Effector CD8-positive, alpha-beta T cell (primary cell): Measurements from ENCODE around the gene TP53I13.

ENCODE experiments used
- DNase-seq: peaks from one replicate; lab custom pipeline; 2025; lab: John Stamatoyannopoulos, UW

TP53I13 gene

DNA sequence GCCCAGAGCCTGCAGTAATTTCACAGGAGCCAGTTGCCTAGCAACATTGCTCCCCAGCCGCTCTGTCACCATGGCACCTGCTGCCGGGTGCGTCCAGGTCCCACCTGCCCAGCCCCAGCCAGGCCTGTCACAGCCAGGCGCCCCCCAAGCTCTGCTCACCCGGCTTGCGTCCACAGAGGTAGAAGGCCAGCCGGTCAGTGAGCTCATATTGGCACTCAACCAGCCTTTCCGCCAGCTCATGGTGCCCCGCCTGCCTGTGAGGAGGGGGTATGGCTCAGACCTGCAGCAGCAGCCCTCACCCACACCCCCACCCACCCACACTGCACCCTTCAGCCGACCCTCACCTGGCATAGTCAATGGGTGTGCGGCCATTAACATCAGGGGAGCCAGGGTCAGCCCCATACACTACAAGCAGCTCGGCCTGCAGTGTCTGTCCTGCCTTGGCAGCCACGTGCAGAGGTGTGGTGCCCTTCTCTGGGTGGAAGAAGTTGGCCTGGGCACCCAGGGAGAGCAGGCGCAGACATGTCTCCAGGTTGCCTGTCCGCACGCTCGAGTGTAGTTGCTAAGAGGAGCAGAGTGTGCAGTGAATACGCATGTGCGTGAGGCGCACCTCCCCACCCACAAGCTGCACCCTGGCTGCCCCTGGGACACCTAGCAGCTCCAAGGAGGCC, 13.2 kb downstream of the TP53I13 start:
- DNase-seq, result no peak

DNA sequence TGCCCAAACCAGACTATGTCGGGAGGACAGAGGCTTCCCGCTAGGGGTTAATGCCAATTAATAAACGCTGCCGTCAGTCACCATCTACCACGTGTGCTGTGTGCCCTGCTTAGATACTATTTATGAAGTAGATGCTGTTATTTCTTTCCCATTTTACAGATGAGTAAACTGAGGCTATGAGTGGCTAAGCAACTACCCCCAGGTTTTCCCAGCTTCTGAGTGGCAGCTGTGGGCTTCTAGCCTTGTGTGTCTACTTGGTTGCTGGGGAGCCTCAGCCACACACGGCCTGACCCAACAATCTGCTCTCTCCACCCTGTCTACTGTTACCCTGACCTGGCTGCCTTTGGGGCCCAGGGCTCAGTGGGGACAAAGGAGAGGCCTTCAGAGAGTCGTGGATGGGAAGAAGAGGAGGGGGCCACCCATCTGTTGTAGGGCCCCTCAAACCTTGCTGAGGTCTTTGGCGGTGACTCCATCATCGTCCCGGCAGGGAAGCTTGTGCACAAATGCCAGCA, 13.8 kb downstream of the TP53I13 start:
- no peak for DNase-seq

DNA sequence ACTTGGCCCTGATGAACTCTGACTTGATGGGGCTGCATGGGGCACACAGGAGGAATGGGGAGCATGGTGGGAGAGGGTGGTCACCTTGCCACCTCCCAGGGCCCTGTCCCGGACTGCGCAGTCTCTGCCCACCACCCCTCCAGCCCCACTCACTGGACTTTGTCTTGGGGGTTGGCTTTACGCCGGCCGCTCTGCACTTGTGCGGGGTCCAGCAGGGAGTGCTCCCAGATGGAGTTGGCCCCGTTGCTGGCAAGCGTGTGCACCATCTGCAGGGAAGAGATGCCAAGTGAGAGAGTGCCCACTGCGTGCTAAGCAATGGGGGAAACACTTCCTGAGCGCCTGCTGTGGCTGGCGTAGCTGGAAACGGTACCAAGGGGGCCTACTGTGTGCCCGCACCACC, 14.3 kb downstream of the TP53I13 start:
- DNase-seq, result no peak

DNA sequence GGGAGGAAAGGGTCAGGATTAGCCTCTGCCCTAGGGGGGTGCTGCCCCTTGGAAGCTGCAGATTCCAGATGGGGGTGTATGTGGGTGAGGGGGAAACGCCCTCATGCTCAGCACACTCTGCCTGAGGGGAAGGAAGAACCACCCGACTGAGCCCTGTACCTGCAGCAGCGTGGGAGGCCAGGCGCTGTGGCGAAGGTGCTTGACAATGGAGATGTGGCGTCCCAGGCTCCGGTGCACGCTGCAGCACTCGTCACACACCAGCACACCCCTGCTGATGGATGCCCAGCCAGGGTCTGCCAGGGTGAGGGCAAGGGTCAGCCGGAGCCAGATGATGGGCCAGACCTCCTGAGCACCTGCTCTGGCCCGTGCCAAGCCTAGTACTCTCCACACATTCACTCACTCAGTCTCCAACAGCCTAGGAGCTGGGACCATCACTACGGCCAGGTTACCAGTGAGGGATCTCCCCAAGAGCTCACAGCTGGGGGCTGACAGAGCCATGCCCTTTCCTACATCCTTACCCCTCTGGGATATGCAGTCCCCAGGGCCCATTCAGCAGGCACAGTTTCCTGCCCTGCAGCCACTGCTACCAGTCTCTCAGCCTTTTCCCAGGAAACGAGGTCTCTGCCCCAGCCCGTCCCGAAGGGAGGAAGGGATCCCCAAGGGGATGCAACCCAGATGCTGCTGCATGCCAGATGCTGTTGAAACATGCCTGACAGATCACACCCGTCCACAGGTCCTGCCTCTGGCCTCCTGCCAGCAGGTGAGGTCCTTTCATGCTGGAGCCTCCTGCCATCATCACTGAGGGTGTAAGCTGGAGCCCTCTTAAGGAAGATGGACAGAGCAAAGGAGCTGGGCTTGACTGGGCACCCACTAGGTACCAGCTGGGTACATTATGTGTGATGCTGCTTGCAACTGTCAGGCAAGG, 15.1 kb downstream of the TP53I13 start:
- DNase-seq, result no peak

DNA sequence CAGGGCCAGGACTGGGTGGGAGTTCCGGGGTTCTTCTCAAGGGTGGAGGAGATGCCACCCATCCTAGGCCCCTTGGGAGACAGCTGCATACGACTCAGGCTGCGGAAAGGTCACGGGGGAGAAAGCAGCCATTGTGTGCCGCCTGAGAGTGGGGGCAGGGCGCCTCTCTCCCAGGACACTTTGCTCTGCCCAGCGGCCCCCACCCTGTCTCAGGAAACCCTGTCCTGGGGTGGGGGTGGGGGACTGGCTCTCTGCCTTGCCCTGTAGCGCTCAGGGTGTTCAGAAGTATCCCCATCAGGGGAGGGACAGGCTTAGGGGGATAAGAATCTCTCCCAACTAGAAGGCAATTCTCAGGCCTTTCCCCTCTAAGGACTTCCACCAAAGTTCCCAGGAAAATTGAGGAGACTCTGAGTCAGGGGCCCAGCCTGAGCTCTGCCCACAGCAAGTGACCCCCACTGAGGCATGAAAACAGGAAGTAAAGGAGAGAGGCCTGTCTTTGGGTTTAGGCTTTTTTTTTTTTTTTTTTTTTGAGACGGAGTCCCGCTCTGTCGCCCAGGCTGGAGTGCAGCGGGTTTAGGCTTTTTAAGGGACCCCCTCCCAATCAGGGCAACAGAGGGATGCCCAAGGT, 16.1 kb downstream of the TP53I13 start:
- DNase-seq, result no peak

DNA sequence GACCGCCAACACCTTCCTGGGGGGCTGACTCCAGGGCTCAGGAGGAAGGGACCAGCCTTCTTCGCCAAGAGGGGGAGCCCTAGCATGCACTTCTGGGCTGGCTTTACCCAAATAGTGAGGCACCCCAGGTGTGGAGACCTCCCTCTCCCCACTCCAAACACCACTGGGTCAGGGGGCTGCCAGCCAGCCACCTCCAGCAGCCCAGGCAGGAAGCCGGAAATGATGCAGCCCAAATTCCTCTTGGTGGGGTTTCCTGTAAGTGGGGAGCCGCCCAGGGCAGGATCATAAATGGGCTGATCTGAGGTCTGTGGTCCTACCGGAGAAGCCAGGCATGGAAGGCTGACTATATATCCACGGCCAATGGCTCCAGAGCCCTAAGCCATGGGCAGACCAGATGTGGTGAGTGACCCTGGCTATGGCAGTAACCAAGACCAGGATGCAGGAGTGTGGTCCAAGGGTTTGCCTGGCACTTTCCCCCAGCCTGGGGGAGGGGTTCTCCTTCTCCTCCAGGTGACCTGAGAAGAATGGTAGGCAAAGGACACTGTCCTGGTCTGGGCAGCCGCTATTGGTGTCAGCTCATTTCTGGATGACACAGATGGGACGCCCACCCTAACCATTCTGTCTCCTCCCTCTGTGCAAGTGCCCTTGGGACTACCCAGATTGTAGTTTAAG, 16.7 kb downstream of the TP53I13 start:
- DNase-seq, result no peak

DNA sequence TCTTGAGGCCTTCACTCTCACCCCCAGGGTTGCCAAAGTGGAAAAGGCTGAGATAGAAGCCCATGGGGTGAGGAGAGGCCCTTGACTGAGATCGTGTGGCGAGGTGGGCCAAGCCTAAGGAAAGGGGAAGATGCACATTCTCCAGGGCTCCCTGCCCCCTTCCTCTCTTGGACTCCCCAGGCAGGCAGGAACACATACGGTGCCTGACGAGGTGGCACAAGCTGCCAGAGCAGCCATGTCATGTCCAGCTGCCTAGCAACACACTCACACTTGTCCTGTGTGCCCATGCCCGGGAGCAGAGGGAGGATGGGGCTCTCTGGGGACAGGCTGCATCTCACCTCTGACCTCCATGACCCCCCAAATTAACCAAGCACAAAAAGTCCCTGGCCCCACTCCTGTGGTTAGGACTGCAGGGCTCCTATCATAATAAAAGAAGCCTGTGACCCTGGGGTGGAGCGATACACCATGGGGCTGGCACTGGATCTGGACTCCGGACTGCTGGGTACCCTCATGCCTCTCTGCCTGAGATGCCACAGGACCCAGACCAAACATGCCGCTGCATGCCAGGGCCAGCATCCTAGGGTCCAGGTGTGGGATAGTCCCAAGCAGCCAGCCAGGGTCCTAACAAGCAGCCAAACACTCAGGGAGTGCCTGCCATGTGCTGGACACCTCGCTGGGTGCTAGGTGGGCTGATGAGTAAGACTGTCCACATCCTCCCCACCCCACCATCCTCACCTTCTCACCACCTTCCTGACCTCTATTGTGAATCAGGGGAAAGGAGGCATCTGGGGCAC, 18.4 kb downstream of the TP53I13 start:
- DNase-seq, result no peak

DNA sequence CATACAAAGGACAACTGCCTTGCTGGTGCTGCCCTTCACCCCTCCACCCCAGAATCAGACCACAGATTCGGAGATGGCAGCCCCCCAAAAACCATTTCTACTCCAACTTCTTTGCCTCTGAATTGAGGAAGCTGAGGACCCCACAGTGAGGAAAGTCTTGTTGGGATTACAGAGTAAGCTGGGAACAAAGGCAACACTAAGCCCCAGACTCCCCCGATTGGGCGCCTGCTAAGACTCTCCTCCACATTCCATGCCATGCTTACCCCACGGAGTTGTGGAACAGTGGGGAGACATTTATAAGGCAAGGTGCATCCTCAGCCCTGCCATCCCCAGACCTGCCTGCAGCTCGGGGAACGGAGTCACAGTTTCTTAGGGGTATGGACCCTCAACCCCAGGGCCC, 19.1 kb downstream of the TP53I13 start:
- DNase-seq, result no peak

DNA sequence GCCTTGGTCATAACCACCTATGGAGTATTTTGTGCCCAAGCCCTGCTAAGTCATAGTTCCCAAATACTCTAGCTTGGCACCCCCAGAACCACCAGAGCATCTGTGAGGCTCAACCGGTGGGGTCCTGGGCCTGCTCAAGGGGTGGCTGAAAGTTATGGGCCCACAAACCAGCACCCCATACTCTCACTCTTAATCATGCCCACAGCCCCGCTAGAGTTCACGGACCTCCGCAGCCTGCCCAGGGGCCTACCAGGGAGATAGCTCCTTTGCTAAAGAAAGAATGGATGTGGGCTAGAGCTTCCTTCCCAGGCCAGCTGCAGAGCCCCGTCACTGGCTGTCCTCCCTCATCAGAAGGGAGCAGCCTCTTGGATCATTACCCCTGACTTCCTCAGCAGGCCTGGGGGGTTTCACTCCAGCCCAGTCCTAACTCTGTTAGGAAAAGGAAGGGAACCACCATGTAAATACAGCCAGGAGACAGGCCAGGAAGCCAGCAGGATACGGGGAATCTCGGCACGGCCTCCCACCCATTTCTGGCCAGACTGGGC, 19.6 kb downstream of the TP53I13 start:
- no peak for DNase-seq

DNA sequence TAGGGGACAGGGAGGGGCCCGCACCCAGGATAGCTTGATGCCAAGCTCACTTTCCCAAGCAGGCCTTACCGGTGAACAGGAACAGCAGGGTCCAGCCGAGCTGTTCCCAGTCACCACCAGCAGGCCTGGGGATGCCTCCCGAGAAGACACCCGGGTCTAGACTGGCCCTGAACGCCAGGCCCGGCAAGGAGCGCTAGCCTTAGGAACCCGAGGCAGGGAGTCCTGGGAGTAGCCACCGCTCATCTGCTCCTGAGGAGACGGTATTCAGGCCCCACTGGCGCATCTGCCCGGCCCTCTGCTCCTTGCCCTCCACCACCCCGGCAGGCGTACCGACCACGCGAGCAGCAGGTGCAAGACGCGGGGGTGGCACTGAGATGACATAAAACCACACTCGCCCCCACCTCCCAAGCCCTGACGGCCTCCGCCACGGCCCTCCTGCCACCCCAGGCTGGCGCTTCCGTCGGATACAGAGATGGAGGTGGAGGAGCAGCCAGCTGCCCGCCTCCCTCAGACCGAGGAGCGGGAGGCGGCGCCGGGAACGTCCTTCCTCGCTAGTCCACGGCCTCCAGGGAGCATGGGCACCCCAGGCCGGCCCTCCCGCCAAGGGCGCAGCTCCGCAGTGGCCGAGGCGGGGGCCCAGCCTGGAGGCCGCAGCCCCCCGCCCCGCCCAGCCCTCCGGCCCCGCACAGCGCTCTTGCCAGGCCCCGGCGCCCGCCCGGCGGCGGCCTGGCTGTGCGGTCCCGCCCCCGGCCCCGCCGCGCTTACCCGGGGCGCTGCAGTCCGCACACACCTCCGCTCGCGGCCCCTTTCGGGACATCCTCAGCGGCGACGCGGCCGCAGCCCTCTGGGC, 20.3 kb downstream of the TP53I13 start:
- no peak for DNase-seq

DNA sequence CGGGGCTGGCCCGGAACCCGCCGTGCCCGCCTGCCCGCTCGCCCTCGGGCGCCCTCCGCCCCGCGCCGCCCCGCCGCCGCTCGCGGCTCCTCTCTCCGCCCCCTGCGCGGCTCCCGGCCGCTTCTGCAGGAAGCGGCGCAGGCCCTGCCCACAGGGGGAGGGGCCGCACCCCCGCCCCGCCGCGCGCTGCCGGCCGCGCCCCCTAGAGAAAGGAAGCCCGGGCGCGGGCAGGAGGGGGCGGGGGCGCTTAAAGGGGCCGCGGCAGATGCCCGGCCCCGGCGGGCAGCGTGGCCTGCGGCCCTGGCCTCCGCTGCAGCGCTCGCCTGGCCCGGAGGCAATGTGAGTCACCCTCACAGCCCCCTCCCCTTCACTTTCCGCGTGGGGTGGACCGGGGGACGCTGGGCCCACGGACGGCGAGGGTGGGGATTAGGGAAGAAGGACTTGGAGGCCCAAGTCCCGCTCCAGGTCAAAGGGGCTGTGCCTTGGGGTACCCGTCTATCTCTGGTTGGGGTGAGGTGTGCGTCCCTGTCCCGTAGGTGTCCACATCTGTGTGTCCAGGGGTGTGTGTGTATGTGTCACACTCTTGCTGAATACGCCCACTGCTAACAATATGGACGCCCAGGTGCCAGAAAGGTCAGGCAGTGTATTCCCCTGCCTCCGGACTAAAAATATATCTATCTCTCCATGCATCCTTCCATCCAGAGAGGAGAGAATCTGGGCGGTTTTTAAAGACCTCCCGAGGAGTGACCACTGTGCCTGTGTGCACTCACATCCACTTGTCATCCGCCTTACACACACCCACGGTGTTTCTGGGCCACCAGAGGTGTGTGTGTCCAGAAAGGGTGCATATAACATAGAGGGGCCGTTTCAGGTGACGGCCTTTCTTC, 21.3 kb downstream of the TP53I13 start, which contains the start of gene GIT1:
Gene GIT1 (minus strand): TSS at position 125 of the 887 bp plus-strand sequence. CDS start 270 bp downstream, outside the sequence.
- DNase-seq, result peak; percentile 72

DNA sequence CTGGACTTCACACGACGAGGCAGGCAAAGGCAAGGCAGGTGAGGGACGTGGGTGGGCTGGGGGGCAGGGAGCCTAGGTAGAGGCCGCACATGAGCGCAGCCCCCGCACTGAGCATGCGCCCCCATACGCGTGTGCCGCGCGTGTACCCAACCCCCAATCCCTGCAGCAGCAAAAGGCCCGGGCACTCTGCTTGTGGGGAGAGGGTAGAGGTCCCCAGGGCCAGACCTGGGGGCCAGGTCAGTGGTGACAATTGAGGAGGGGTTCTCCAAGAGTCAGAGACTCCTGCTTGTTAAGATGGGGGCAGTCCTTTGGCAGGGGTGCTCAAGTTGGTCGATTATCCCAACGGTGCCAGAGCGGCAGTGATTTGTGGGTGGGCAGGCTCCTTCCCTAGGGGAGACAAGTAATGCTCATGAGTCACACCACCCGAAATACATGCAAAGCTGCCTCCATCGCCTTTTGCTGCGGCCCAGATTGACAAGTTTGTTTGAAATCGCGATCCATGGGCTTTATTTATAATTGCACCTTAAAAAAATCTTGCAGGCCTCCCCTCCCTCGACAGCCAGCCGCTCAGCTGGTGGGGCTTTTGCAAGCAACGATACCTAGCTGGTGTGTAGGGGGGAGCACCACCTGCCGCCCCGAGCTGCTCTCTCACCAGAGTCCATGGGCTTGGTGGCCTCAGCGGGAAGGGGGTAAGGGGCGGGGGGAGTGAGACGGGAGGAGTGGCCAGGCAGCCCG, 22.1 kb downstream of the TP53I13 start:
- DNase-seq, result no peak

DNA sequence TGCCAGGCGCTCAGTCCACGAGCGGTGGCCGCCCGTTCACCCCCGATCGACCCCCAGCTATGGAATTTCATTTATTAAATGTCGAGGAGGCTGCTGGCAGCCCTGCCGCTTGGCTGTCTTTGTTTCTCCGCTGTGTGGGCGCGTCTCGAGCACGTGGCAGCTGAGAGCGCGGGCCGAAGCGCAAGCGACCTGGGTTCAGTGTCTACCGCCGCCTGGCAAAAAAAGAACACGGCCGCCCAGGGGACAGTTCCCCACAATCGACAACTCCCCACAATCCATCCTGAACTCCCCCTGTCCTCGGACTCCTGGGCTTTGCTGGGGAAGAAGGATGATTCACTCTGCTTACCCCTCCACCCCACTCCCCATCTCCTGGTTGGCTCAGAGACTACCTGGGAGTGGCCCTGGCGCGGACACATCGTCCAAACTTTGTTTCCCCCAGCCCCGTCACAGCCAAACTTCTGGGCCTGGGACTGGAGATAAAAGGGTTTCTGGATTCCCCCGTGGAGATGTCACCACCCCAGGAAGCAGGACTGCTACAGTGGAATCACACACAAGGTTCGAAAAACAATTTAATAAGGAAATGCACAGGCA, 22.7 kb downstream of the TP53I13 start:
- DNase-seq, result no peak

DNA sequence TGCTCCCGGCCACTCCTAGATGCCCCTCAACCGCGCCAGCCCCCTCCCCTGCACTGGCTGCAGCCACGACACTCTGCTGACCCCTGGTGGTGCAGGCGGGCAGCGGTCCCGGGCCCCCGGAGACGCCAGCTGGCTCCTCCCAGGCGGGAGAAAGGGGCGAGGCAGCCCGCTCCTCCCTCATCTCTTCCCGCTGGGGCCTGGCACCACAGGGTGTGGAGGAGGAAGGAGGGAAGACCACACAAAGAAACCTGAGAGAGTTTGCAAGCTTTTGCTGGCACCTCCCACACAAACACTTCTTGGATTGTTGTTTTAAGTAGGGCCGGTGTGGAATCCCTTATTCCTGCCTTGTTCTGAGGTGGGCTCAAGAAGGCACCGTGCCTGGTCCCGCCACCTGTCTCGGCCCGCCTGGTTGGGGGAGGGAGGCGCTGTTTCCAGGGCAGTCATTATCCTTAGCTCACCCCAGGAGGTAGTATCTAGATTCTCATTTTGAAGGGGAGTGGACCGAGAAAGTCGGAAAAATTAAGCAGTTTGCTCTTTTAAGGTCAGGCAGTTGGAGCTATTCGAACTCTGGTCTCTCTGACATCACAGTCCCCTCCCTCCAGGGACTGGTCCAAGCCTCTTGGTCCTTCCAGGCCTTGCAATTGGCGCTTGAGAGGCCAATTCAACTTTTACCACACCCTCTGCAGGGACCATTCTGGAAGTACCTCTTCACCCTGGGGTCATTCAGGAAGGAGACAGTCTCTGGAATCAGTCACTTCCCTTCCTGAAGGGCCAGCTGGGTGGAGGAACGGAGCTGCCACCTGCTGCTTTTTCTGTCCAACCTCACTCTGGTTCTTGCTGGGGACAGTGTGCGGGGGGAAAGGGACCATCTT, 23.5 kb downstream of the TP53I13 start:
- DNase-seq, result peak; percentile 64

DNA sequence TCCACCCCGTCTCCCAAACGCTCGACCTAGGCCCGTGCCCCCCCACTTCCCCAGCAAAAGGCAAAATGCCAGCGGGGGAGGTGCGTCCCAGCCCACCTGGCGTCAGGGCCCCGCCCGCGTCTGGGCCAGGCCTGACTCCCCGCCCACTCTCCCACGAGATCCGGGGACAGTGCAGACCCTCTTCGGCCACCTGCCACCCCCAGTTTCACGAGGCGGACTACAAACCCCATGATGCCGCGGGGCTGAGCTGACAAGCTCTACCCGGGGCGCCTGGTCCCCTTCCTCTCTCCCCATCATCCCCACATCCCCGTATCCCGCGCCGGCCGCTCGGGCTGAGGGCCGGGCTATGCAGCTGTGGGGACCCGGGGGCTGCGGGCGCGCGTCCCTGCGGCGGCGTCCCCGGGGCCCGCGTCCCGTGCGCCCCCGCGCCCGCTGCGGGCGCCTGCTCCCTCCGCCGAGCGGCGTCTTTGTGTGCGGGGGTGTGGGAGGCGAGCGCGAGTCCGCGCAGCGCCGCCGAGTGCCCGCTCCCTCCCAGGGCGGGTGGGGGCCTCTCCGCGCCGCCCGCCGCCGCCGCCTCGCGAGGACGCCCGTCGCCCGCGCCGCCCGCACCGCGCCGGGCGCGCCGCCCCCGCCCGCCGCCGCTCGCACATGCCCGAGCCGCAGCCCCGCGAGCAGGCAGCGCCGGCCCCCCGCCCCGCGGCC, 24.5 kb downstream of the TP53I13 start, which contains the start of gene ANKRD13B:
Gene ANKRD13B (plus strand): TSS at position 283 of the 702 bp plus-strand sequence. CDS start 490 bp downstream, outside the sequence.
- no peak for DNase-seq
